Activated CD4-positive, alpha-beta T cell treated with anti-CD3 and anti-CD28 coated beads for 4 hours (primary cell): Measurements from ENCODE around the gene ZNF491.
"Not testable (repeated sequence)": the region's sequence is repeated elsewhere in the genome, so short reads cannot be mapped to it uniquely, and the experiment has no call there.

ENCODE experiments used
- DNase-seq, 2 donors: peaks; one replicate each; pipeline ENCODE4 v3.0.0-alpha.2; 2020

ZNF491 gene

GRCh38 chr19:11798391-11799330 lies at the start of gene ZNF491:
TSS of gene ZNF491 (plus strand) at chr19:11798523. CDS start at chr19:11805954, 7,431 bp downstream.
- peak; percentile 82 to 83 for DNase-seq

- no peak for DNase-seq
Observed at GRCh38 chr19:11749751-11750150, 48.6 kb upstream of the ZNF491 start.

GRCh38 chr19:11752244-11752736 lies 46.0 kb upstream of the ZNF491 start:
- DNase-seq: no peak

- no peak for DNase-seq
Observed at GRCh38 chr19:11754663-11755062, 43.7 kb upstream of the ZNF491 start.

GRCh38 chr19:11756965-11757364 lies 41.4 kb upstream of the ZNF491 start:
- no peak for DNase-seq

- DNase-seq: no peak
Observed at GRCh38 chr19:11759805-11760204, 38.5 kb upstream of the ZNF491 start.

GRCh38 chr19:11763117-11763516 lies 35.2 kb upstream of the ZNF491 start:
- DNase-seq: no peak

- no peak for DNase-seq
Observed at GRCh38 chr19:11763611-11764010, 34.7 kb upstream of the ZNF491 start.

- peak; percentile 89 for DNase-seq
Observed at GRCh38 chr19:11766597-11767591, 31.4 kb upstream of the ZNF491 start, which contains the start of gene ZNF441. TSS of gene ZNF441 (plus strand) at chr19:11767000. CDS start at chr19:11767194, 194 bp downstream.

- DNase-seq: peak in 1 of 2 donors; percentile 2
Observed at GRCh38 chr19:11767633-11768133, 30.6 kb upstream of the ZNF491 start.

GRCh38 chr19:11769995-11770394 lies 28.3 kb upstream of the ZNF491 start:
- no peak for DNase-seq

GRCh38 chr19:11771520-11771919 lies 26.8 kb upstream of the ZNF491 start:
- not testable (repeated sequence) for DNase-seq

GRCh38 chr19:11776669-11777068 lies 21.7 kb upstream of the ZNF491 start:
- not testable (repeated sequence) for DNase-seq

GRCh38 chr19:11780431-11781020 lies 17.8 kb upstream of the ZNF491 start:
- no peak for DNase-seq

GRCh38 chr19:11781295-11782057 lies 16.8 kb upstream of the ZNF491 start:
- no peak for DNase-seq

GRCh38 chr19:11783767-11784166 lies 14.6 kb upstream of the ZNF491 start:
- no peak for DNase-seq

GRCh38 chr19:11784356-11784755 lies 14.0 kb upstream of the ZNF491 start:
- no peak for DNase-seq

- no peak for DNase-seq
Observed at GRCh38 chr19:11787536-11787935, 10.8 kb upstream of the ZNF491 start.

GRCh38 chr19:11792942-11793341 lies 5.4 kb upstream of the ZNF491 start:
- DNase-seq: no peak

- DNase-seq: peak; percentile 73 to 83
Observed at GRCh38 chr19:11797491-11797890, 832 bp upstream of the ZNF491 start.

GRCh38 chr19:11806354-11807098 lies 8.2 kb downstream of the ZNF491 start:
- no peak for DNase-seq
